ENCODE measurements around the gene THUMPD2.

THUMPD2 gene

GRCh38 chr2:39782591-39782990 is 3.5 kb upstream of the THUMPD2 start:
- Histone ChIP-seq H3K27me3 (no peaks in the 10 kb centered on the region), H3K36me3 (no peaks in the 10 kb centered on the region), H3K9me3 (no peaks in the 10 kb centered on the region), H3K4me3 (ENCODE audit: low read depth in 1 of 2, low read length in 1 of 2) (no peak overlapping the region), H3K4me1 (ENCODE audit: control insufficient read depth in 1 of 2, insufficient read depth in 1 of 2, low read depth in 1 of 2, low read length in 1 of 2) (peaks cover 29 to 31% of the 10 kb centered on the region in 2 experiments), H3K27ac (no peak overlapping the region)
- TF ChIP-seq CTCF (IDR thresholded peaks at IDR 0.05), result no peak

GRCh38 chr2:39781697-39782096 is 2.6 kb upstream of the THUMPD2 start:
- H3K27ac ChIP-seq, result no peak overlapping the region
- no peak overlapping the region for H3K4me3 ChIP-seq (ENCODE audit: low read depth in 1 of 2, low read length in 1 of 2)
- no peaks in the 10 kb centered on the region for H3K27me3 ChIP-seq
- no peaks in the 10 kb centered on the region for H3K36me3 ChIP-seq
- no peak for TF ChIP-seq CTCF (IDR thresholded peaks at IDR 0.05)
- no peaks in the 10 kb centered on the region for H3K9me3 ChIP-seq
- H3K4me1 ChIP-seq (ENCODE audit: control insufficient read depth in 1 of 2, insufficient read depth in 1 of 2, low read depth in 1 of 2, low read length in 1 of 2), result peaks cover 29 to 31% of the 10 kb centered on the region in 2 experiments

- Histone ChIP-seq H3K27ac (no peak overlapping the region), H3K9me3 (no peaks in the 10 kb centered on the region), H3K4me1 (ENCODE audit: control insufficient read depth in 1 of 2, insufficient read depth in 1 of 2, low read depth in 1 of 2, low read length in 1 of 2) (peaks cover 29 to 31% of the 10 kb centered on the region in 2 experiments), H3K36me3 (no peaks in the 10 kb centered on the region), H3K27me3 (no peaks in the 10 kb centered on the region), H3K4me3 (ENCODE audit: low read depth in 1 of 2, low read length in 1 of 2) (peak overlapping the region; percentile 17 to 26)
- no peak for TF ChIP-seq CTCF (IDR thresholded peaks at IDR 0.05)
Observed at GRCh38 chr2:39780825-39781600, 2.0 kb upstream of the THUMPD2 start.

GRCh38 chr2:39779927-39780326 is 869 bp upstream of the THUMPD2 start:
- Histone ChIP-seq H3K27ac (peak overlapping the region; percentile 47), H3K27me3 (no peaks in the 10 kb centered on the region), H3K36me3 (no peaks in the 10 kb centered on the region), H3K4me1 (ENCODE audit: control insufficient read depth in 1 of 2, insufficient read depth in 1 of 2, low read depth in 1 of 2, low read length in 1 of 2) (peaks cover 29 to 31% of the 10 kb centered on the region in 2 experiments), H3K9me3 (no peaks in the 10 kb centered on the region), H3K4me3 (ENCODE audit: low read depth in 1 of 2, low read length in 1 of 2) (peak overlapping the region in 1 of 2 experiments; percentile 65)
- TF ChIP-seq CTCF (IDR thresholded peaks at IDR 0.05), result no peak

GRCh38 chr2:39779341-39779851 is 338 bp upstream of the THUMPD2 start:
- no peak for TF ChIP-seq CTCF (IDR thresholded peaks at IDR 0.05)
- H3K27ac ChIP-seq, result peak overlapping the region; percentile 47

More at GRCh38 chr2:39779341-39779851, 338 bp upstream of the THUMPD2 start:
- Histone ChIP-seq H3K27me3 (no peaks in the 10 kb centered on the region), H3K4me1 (ENCODE audit: control insufficient read depth in 1 of 2, insufficient read depth in 1 of 2, low read depth in 1 of 2, low read length in 1 of 2) (peaks cover 29 to 31% of the 10 kb centered on the region in 2 experiments), H3K9me3 (no peaks in the 10 kb centered on the region), H3K4me3 (ENCODE audit: low read depth in 1 of 2, low read length in 1 of 2) (peak overlapping the region; percentile 65), H3K36me3 (no peaks in the 10 kb centered on the region)
